ENCODE measurements around the gene OR52K1. TPM values are rescaled to one million over a fixed set of nuclear protein-coding genes. Genes with fewer than 3 reads are reported as not detected.

OR52K1 gene
- total RNA-seq, 3 donors from 2014 or later: under 0.01 TPM; not detected in 1

DNA sequence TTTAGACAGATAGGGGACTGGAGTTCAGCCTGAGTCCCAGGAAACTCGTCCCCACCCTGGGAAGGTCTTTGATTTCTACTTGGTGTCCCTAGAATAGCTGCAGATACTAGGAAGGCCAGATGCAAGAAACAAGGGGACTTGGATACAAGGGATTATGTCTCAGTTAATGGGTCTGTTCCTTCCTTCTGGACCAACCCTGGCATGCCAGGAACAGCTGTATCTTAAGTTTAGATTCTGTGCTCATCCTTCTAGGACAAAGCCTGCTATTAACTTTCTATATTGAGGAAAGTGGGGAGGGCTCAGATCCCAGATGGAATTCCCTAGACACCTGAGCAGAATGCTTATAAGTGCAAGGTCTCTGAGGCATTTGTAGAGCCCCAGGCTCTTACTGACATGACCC lies 58.6 kb downstream of the OR52K1 start:
- Histone ChIP-seq H3K27me3 (no peaks in the 10 kb centered on the region), H3K4me3 (no peak overlapping the region), H3K4me1 (no peaks in the 10 kb centered on the region), H3K36me3 (no peaks in the 10 kb centered on the region), H3K9me3 (no peaks in the 10 kb centered on the region), H3K27ac (no peak overlapping the region)
- TF ChIP-seq POLR2AphosphoS5 (IDR thresholded peaks at IDR 0.05) (no peak), POLR2A (IDR thresholded peaks at IDR 0.05) (no peak)
- TF ChIP-seq, protein P1, sequence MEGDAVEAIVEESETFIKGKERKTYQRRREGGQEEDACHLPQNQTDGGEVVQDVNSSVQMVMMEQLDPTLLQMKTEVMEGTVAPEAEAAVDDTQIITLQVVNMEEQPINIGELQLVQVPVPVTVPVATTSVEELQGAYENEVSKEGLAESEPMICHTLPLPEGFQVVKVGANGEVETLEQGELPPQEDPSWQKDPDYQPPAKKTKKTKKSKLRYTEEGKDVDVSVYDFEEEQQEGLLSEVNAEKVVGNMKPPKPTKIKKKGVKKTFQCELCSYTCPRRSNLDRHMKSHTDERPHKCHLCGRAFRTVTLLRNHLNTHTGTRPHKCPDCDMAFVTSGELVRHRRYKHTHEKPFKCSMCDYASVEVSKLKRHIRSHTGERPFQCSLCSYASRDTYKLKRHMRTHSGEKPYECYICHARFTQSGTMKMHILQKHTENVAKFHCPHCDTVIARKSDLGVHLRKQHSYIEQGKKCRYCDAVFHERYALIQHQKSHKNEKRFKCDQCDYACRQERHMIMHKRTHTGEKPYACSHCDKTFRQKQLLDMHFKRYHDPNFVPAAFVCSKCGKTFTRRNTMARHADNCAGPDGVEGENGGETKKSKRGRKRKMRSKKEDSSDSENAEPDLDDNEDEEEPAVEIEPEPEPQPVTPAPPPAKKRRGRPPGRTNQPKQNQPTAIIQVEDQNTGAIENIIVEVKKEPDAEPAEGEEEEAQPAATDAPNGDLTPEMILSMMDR (IDR thresholded peaks at IDR 0.05): no peak
- intact Hi-C loops (cut with DNase I; ENCODE audit: low total_unique reads): no loop called here
- DNase-seq (ENCODE audit: low spot score in 2 of 2): no peak

Other genes with a start within 250 kb of the OR52K1 start
- not detected for gene OR52B4, start 114.3 kb upstream of the OR52K1 start, total RNA-seq
- gene TRIM21, start 88.9 kb upstream of the OR52K1 start, total RNA-seq: 10 to 100 TPM; 12.5 to 17.7 (median 14.1) TPM
- not detected for gene OR52K2, start 33.4 kb upstream of the OR52K1 start, total RNA-seq
- gene OR52M1, start 62.5 kb downstream of the OR52K1 start, total RNA-seq: not detected
- not detected for gene OR52I2, start 99.1 kb downstream of the OR52K1 start, total RNA-seq
- gene OR52I1, start 111.4 kb downstream of the OR52K1 start, total RNA-seq: not detected
- gene TRIM68, start 125.6 kb downstream of the OR52K1 start, total RNA-seq: 10 to 100 TPM; 12.6 to 30.0 (median 19.3) TPM
- not detected for gene OR51D1, start 154.8 kb downstream of the OR52K1 start, total RNA-seq
- under 1 TPM; 0.29 to 0.33 (median 0.32) TPM for gene OR51E1, start 161.3 kb downstream of the OR52K1 start, total RNA-seq
- gene OR51E2, start 215.2 kb downstream of the OR52K1 start, total RNA-seq: not detected
- gene MMP26, start 222.1 kb downstream of the OR52K1 start, total RNA-seq: not detected